Measurements from ENCODE around the gene ZFP57.

GRCh38 chr6:29723262-29723665 lies 42.3 kb upstream of the ZFP57 start, which contains the start of gene HLA-F:
- no peak for TF ChIP-seq EP300 (IDR thresholded peaks at IDR 0.05)
- TF ChIP-seq CTCF (IDR thresholded peaks at IDR 0.05) = no peak

Data from gastroesophageal sphincter (tissue), 3 donors.